MCF 10A (cell line): ENCODE data around the gene TIMELESS. TPM values are rescaled to one million over a fixed set of nuclear protein-coding genes. Genes with fewer than 3 reads are reported as not detected.
"Not testable (repeated sequence)": the region's sequence is repeated elsewhere in the genome, so short reads cannot be mapped to it uniquely, and the experiment has no call there.

Experiments used
- BruUV-seq: library from RNA; stranded (reverse); fragments of 400-500 nt; replicated peaks from 2 replicates; lab custom pipeline; 2021; lab: Mats Ljungman, UMichigan
- CTCF ChIA-PET: fragments of 300-600 bp; sonication (Branson Sonifier 250); formaldehyde crosslinking; extraction: SDS; loops from one replicate; lab custom pipeline; 2021; ENCODE audit warnings: antibody characterized with exemption, inconsistent platforms; lab: Yijun Ruan, JAX
- POLR2A ChIA-PET: fragments of 300-600, 350-650 bp; sonication (Branson Sonifier 250); formaldehyde crosslinking; extraction: SDS; loops from one replicate; lab custom pipeline; 2020; ENCODE audit warnings: antibody characterized with exemption, inconsistent platforms; lab: Yijun Ruan, JAX
- DNase-seq: peaks from one replicate; pipeline ENCODE4 v3.0.0-alpha.2; 2018; ENCODE audit not compliant: unreplicated experiment
- H3K27ac Mint-ChIP-seq: one replicate; pipeline ENCODE4 v1.8.0; 2022; ENCODE audit warnings: mild to moderate bottlenecking, low read depth, mixed read lengths; ENCODE audit not compliant: unreplicated experiment
- H3K27me3 Mint-ChIP-seq: one replicate; pipeline ENCODE4 v1.8.0; 2022; ENCODE audit warnings: mixed read lengths; ENCODE audit not compliant: insufficient read depth, unreplicated experiment
- H3K36me3 Mint-ChIP-seq: one replicate; pipeline ENCODE4 v1.8.0; 2022; ENCODE audit warnings: mild to moderate bottlenecking, moderate library complexity, mixed read lengths; ENCODE audit not compliant: insufficient read depth, unreplicated experiment
- H3K4me1 Mint-ChIP-seq: one replicate; pipeline ENCODE4 v1.8.0; 2022; ENCODE audit warnings: mixed read lengths; ENCODE audit not compliant: insufficient read depth, unreplicated experiment
- H3K4me3 Mint-ChIP-seq: one replicate; pipeline ENCODE4 v1.8.0; 2022; ENCODE audit warnings: mild to moderate bottlenecking, moderate library complexity, mixed read lengths; ENCODE audit not compliant: unreplicated experiment
- H3K9me3 Mint-ChIP-seq: one replicate; pipeline ENCODE4 v1.8.0; 2022; ENCODE audit warnings: mixed read lengths; ENCODE audit not compliant: unreplicated experiment
- CTCF ChIP-seq: fragments of 200-600 bp; IDR thresholded peaks from one replicate; pipeline ENCODE4 v1.8.0; 2022; ENCODE audit warnings: antibody characterized with exemption, mild to moderate bottlenecking; ENCODE audit not compliant: unreplicated experiment
- intact Hi-C: fragments of 100-400 bp; cut with micrococcal nuclease; formaldehyde crosslinking; loops from 2 replicates; pipeline ENCODE4 v1.14.1; 2022
- total RNA-seq: library from RNA; stranded (reverse); gene quantifications from 2 replicates; pipeline ENCODE4 v1.2.3, GENCODE V29; 2022

Gene TIMELESS
- total RNA-seq, 1 experiment from 2014 or later = 14.0 TPM

GRCh38 chr12:56401125-56401524, 48.1 kb downstream of the TIMELESS start:
- CTCF ChIA-PET, H3K36me3 Mint-ChIP-seq, H3K9me3 Mint-ChIP-seq, H3K4me3 Mint-ChIP-seq, intact Hi-C loops, H3K27me3 Mint-ChIP-seq, H3K4me1 Mint-ChIP-seq, H3K27ac Mint-ChIP-seq, DNase-seq, BruUV-seq, POLR2A ChIA-PET: not testable (repeated sequence)

GRCh38 chr12:56399466-56399865, 49.8 kb downstream of the TIMELESS start:
- not testable (repeated sequence) for H3K4me1 Mint-ChIP-seq

GRCh38 chr12:56398324-56398723, 50.9 kb downstream of the TIMELESS start:
- POLR2A ChIA-PET = no interaction called here
- no peak overlapping the region for H3K27ac Mint-ChIP-seq
- no peak overlapping the region for H3K4me3 Mint-ChIP-seq
- peaks cover 9% of the 10 kb centered on the region for H3K9me3 Mint-ChIP-seq
- no TSS peak for BruUV-seq
- no peaks in the 10 kb centered on the region for H3K27me3 Mint-ChIP-seq
- H3K4me1 Mint-ChIP-seq = no peaks in the 10 kb centered on the region
- intact Hi-C loops = no loop called here
- TF ChIP-seq CTCF = no peak
- CTCF ChIA-PET = interaction anchor here (2.2 kb wide), 1 partner anchor 66 kb away, joined by 6 read pairs; no protein-coding TSS in a partner anchor
- no peaks in the 10 kb centered on the region for H3K36me3 Mint-ChIP-seq
- no peak for DNase-seq

More at GRCh38 chr12:56399466-56399865, 49.8 kb downstream of the TIMELESS start:
- H3K36me3 Mint-ChIP-seq, DNase-seq, POLR2A ChIA-PET, BruUV-seq, H3K27ac Mint-ChIP-seq, H3K27me3 Mint-ChIP-seq, H3K9me3 Mint-ChIP-seq, H3K4me3 Mint-ChIP-seq, intact Hi-C loops: not testable (repeated sequence)
- CTCF ChIA-PET = interaction anchor here (0.9 kb wide), 1 partner anchor 65 kb away, joined by 3 read pairs; no protein-coding TSS in a partner anchor

GRCh38 chr12:56392331-56392730, 56.9 kb downstream of the TIMELESS start:
- POLR2A ChIA-PET = no interaction called here
- DNase-seq = no peak
- H3K4me3 Mint-ChIP-seq = no peak overlapping the region
- peaks cover 5% of the 10 kb centered on the region for H3K9me3 Mint-ChIP-seq
- BruUV-seq = no TSS peak
- intact Hi-C loops = no loop called here
- H3K36me3 Mint-ChIP-seq = no peaks in the 10 kb centered on the region
- CTCF ChIA-PET = interaction anchor here (0.6 kb wide), 2 partner anchors 49 to 668 kb away, joined by 3 to 5 read pairs; no protein-coding TSS in a partner anchor
- no peaks in the 10 kb centered on the region for H3K27me3 Mint-ChIP-seq
- no peaks in the 10 kb centered on the region for H3K4me1 Mint-ChIP-seq
- no peak overlapping the region for H3K27ac Mint-ChIP-seq
- no peak for TF ChIP-seq CTCF

GRCh38 chr12:56391721-56392120, 57.5 kb downstream of the TIMELESS start:
- intact Hi-C loops = no loop called here
- no peaks in the 10 kb centered on the region for H3K4me1 Mint-ChIP-seq
- no peaks in the 10 kb centered on the region for H3K36me3 Mint-ChIP-seq
- H3K27me3 Mint-ChIP-seq = no peaks in the 10 kb centered on the region
- no peak for TF ChIP-seq CTCF
- H3K27ac Mint-ChIP-seq = no peak overlapping the region
- no TSS peak for BruUV-seq
- no peak overlapping the region for H3K4me3 Mint-ChIP-seq
- H3K9me3 Mint-ChIP-seq = peaks cover 5% of the 10 kb centered on the region
- DNase-seq = no peak
- ChIA-PET CTCF (interaction anchor here (0.6 kb wide), 1 partner anchor 50 kb away, joined by 5 read pairs; no protein-coding TSS in a partner anchor), POLR2A (no interaction called here)
